GM19463 (cell line): ENCODE measurements around the gene GOLPH3.
"Not testable (repeated sequence)": the region's sequence is repeated elsewhere in the genome, so short reads cannot be mapped to it uniquely, and the experiment has no call there.

Source experiments
- ATAC-seq: cut with Tn5 transposase; IDR thresholded peaks from one replicate; pipeline ENCODE4 v1.9.1; 2021; ENCODE audit warnings: mild to moderate bottlenecking, moderate library complexity; ENCODE audit not compliant: unreplicated experiment

GOLPH3 gene

GRCh38 chr5:32100691-32101302 is 73.3 kb downstream of the GOLPH3 start:
- ATAC-seq: no peak

GRCh38 chr5:32100230-32100629 is 73.9 kb downstream of the GOLPH3 start:
- ATAC-seq: no peak

- ATAC-seq: no peak
Measured at GRCh38 chr5:32099486-32100035, 74.6 kb downstream of the GOLPH3 start.

DNA sequence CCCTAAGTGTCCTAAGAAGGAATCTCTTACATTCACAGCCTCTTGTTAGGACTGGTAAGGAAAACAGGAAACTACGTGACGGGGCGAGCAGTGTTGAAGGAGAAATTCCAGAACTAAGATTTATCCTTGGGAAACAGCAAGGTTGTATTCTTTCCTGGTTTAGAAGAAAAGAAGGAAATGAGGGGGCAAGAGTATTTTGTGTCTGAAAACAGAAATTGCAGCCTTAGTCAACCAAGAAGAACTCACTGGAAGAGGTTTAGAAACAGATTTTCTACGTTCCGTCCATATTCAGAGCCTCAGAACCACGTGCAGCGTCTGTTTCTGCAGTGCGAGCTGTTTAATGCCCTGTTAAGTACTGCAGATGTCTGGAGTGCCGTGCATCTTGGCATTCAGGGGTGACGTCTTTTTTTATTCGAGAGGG is 75.2 kb downstream of the GOLPH3 start:
- no peak for ATAC-seq

DNA sequence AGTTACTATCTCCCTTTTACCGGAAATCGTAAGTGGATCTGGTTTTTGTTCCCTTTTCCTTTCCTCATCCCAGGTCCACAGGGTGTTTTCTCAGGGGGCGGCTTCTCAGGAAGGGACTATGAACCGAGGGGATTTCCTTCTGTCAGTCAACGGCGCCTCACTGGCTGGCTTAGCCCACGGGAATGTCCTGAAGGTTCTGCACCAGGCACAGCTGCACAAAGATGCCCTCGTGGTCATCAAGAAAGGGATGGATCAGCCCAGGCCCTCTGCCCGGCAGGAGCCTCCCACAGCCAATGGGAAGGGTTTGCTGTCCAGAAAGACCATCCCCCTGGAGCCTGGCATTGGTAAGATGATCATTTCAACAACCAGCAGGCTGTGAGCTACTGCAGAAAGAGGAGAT is 75.8 kb downstream of the GOLPH3 start:
- no peak for ATAC-seq

- no peak for ATAC-seq
Measured at GRCh38 chr5:32096891-32097595, 77.1 kb downstream of the GOLPH3 start.

- ATAC-seq: no peak
Measured at GRCh38 chr5:32095261-32095671, 78.9 kb downstream of the GOLPH3 start.

GRCh38 chr5:32094691-32095090 is 79.4 kb downstream of the GOLPH3 start:
- no peak for ATAC-seq

- ATAC-seq: peak; percentile 94
Measured at GRCh38 chr5:32092938-32093812, 80.9 kb downstream of the GOLPH3 start.

DNA sequence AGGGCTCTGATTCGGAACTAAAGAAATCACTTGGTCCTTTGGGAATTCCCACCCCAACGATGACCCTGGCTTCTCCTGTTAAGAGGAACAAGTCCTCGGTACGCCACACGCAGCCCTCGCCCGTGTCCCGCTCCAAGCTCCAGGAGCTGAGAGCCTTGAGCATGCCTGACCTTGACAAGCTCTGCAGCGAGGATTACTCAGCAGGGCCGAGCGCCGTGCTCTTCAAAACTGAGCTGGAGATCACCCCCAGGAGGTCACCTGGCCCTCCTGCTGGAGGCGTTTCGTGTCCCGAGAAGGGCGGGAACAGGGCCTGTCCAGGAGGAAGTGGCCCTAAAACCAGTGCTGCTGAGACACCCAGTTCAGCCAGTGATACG is 83.4 kb downstream of the GOLPH3 start:
- ATAC-seq: no peak

GRCh38 chr5:32090026-32090754 is 83.9 kb downstream of the GOLPH3 start:
- no peak for ATAC-seq

DNA sequence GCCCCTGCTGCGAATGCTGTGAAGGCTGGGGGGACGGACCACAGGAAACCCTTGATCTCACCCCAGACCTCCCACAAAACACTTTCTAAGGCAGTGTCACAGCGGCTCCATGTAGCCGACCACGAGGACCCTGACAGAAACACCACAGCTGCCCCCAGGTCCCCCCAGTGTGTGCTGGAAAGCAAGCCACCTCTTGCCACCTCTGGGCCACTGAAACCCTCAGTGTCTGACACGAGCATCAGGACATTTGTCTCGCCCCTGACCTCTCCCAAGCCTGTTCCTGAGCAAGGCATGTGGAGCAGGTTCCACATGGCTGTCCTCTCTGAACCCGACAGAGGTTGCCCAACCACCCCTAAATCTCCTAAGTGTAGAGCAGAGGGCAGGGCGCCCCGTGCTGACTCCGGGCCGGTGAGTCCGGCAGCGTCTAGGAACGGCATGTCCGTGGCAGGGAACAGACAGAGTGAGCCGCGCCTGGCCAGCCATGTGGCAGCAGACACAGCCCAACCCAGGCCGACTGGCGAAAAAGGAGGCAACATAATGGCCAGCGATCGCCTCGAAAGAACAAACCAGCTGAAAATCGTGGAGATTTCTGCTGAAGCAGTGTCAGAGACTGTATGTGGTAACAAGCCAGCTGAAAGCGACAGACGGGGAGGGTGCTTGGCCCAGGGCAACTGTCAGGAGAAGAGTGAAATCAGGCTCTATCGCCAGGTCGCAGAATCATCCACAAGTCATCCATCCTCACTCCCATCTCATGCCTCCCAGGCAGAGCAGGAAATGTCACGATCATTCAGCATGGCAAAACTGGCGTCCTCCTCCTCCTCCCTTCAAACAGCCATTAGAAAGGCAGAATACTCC is 84.7 kb downstream of the GOLPH3 start:
- ATAC-seq: no peak

- no peak for ATAC-seq
Measured at GRCh38 chr5:32088214-32088613, 85.9 kb downstream of the GOLPH3 start.

- ATAC-seq: no peak
Measured at GRCh38 chr5:32087086-32088082, 86.7 kb downstream of the GOLPH3 start.

DNA sequence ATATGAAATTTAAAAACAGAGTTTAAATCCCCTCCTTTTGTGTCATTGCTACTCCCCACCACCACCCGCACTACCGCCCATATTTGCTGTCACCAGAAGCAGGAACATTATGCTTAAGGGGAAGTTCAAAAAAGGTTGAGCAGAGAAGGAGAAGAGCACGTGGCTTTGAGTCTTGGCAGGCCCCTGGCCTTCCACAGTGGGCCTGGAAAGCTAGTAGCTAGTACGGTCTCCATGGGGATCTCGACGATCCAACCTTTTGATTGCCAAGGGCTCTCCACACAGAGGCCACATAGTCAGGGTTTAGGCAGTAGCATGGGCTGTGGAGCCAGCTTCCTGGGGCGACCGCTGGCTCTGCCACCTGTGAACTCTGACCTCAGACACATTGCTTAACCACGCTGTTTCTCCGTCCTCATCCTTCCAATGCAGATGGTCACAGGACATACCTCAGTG is 90.1 kb downstream of the GOLPH3 start:
- no peak for ATAC-seq

DNA sequence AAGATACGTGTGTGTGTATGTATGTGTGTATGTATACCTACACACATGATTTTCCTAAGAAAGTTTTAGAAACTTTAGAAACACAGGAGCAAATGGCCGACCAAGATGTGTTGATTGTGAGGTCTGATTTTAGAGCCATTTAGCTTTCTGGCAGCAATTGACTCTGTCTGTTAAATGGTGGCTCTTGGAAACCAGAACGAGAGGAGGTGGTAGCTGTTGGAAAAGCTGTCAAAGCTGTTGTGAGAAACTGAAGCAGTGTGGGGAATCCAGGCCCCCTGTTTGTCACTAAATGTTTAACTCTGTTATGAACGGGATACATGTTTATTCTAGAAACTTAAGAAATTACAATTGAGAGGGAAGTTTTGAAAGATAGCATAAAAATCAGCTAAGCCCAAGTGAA is 91.4 kb downstream of the GOLPH3 start:
- no peak for ATAC-seq

DNA sequence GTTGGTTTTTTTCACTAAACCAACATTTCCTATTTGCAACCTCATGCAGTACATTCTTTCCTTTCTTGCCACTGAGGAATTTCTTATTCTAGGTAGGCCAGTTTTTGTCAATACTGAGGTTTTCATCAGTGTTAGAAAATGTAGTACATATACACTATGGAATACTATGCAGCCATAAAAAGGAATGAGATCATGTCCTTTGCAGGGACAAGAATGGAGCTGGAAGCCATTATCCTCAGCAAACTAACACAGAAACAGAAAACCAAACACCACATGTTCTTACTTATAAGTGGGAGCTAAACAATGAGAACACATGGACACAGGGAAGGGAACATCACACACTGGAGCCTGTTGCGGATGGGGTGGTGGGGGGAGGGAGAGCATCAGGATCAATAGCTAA is 93.6 kb downstream of the GOLPH3 start:
- ATAC-seq: not testable (repeated sequence)

DNA sequence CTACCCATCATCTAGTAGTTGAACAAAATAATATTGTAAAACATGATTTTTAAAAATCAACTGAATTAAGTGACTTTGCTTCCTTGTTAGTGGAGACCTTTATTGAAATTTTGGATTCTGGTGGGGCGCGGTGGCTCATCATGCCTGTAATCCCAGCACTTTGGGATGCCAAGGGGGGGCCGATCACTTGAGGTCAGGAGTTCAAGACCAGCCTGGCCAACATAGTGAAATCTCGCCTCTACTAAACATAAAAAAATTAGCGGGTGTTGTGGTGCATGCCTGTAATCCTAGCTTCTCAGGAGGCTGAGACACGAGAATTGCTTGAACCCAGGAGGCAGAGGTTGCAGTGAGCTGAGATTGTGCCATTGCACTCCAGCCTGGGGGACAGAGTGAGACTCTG is 95.3 kb downstream of the GOLPH3 start:
- not testable (repeated sequence) for ATAC-seq
